Measurements from ENCODE around the gene G3BP1. TPM values are rescaled to one million over a fixed set of nuclear protein-coding genes. Genes with fewer than 3 reads are reported as not detected.
A peak's percentile ranks its signal among the peaks of the same experiment; 100 is the strongest.

The G3BP1 gene
- total and polyA plus RNA-seq, 2 experiments from 2014 or later = 134 to 189 TPM

GRCh38 chr5:151740336-151740942 lies 31.3 kb upstream of the G3BP1 start:
- no peaks in the 10 kb centered on the region for H3K36me3 ChIP-seq (ENCODE audit: low read depth)
- in situ Hi-C loops (cut with MboI) = loop anchor here (5.0 kb wide), 1 partner anchor 78 kb away; no protein-coding TSS in a partner anchor
- WGBS, 2 experiments (ENCODE audit: low coverage in 1 of 2, low lambda C conversion rate in 2 of 2, missing lambda C conversion rate in 2 of 2) = 4 to 6% methylated on average over 11 of the region's 11 CpGs
- H3K27me3 ChIP-seq (replicated peaks; ENCODE audit: insufficient read depth) = no peaks in the 10 kb centered on the region
- H4K20me1 ChIP-seq (ENCODE audit: insufficient read depth) = no peaks in the 10 kb centered on the region
- peak overlapping the region; percentile 78 for H3K4me2 ChIP-seq (ENCODE audit: unreplicated experiment)
- TF ChIP-seq EZH2 (IDR thresholded peaks at IDR 0.05; ENCODE audit: insufficient read depth, poor library complexity, severe bottlenecking) (no peak), EZH2phosphoT487 (IDR thresholded peaks at IDR 0.05; ENCODE audit: insufficient read depth, low read depth) (no peak)
- peak; percentile 98 for DNase-seq
- peaks cover 71% of the 10 kb centered on the region for H3F3A ChIP-seq (ENCODE audit: insufficient read depth)
- H3K27ac ChIP-seq = peak overlapping the region; percentile 99
- peak overlapping the region; percentile 27; the same call in 1 of the 2 replicates for H2AFZ ChIP-seq
- peak overlapping the region; percentile 64 for H3K4me3 ChIP-seq
- no peaks in the 10 kb centered on the region for H3K9me3 ChIP-seq (ENCODE audit: low read depth)
- peak overlapping the region; percentile 90 for H3K9ac ChIP-seq
- peaks cover 76% of the 10 kb centered on the region for H3K4me1 ChIP-seq (ENCODE audit: insufficient read depth)
- peaks cover 6% of the 10 kb centered on the region; the same call in 1 of the 2 replicates for H3K79me2 ChIP-seq (ENCODE audit: insufficient read depth)
- no peaks in the 10 kb centered on the region for H3K9me2 ChIP-seq (ENCODE audit: insufficient read depth)

DNA sequence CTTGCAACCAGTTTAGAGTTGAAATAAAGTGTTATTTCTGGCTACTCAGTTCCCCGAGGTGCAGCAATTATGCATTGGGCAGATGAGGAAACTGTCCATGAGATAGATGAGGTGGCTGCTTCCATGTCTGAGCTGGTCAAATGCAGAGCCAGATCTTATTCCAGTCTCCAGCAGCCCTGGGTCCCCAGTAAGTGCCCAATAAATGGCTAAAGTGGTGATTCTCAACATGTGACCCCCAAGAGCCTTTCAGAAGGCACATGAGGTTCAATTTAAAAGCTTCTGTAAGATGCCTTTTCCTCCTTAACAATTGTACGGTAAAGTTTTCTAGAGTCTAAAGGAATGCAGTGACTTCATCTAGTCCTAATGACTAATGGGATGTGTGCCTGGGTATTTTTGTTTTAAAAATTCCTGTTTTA lies 30.8 kb upstream of the G3BP1 start:
- Histone ChIP-seq H3K9me2 (ENCODE audit: insufficient read depth) (no peaks in the 10 kb centered on the region), H2AFZ (peak overlapping the region; percentile 27; the same call in 1 of the 2 replicates), H3K9me3 (ENCODE audit: low read depth) (no peaks in the 10 kb centered on the region), H3K79me2 (ENCODE audit: insufficient read depth) (peaks cover 6% of the 10 kb centered on the region; the same call in 1 of the 2 replicates), H3K4me2 (ENCODE audit: unreplicated experiment) (peak overlapping the region; percentile 78), H3K4me1 (ENCODE audit: insufficient read depth) (peaks cover 81% of the 10 kb centered on the region), H3K4me3 (peak overlapping the region; percentile 64), H3K9ac (peak overlapping the region; percentile 90), H3K36me3 (ENCODE audit: low read depth) (peaks cover 3% of the 10 kb centered on the region; the same call in 1 of the 2 replicates), H3K27ac (peak overlapping the region; percentile 99), H4K20me1 (ENCODE audit: insufficient read depth) (no peaks in the 10 kb centered on the region), H3F3A (ENCODE audit: insufficient read depth) (peaks cover 76% of the 10 kb centered on the region), H3K27me3 (replicated peaks; ENCODE audit: insufficient read depth) (no peaks in the 10 kb centered on the region)
- WGBS, 2 experiments (ENCODE audit: low coverage in 1 of 2, low lambda C conversion rate in 2 of 2, missing lambda C conversion rate in 2 of 2) = 0% methylated on average over 2 of the region's 2 CpGs
- in situ Hi-C loops (cut with MboI) = loop anchor here (5.0 kb wide), 1 partner anchor 79 kb away; no protein-coding TSS in a partner anchor
- TF ChIP-seq EZH2phosphoT487 (IDR thresholded peaks at IDR 0.05; ENCODE audit: insufficient read depth, low read depth) (no peak), EZH2 (IDR thresholded peaks at IDR 0.05; ENCODE audit: insufficient read depth, poor library complexity, severe bottlenecking) (no peak)
- peak; percentile 87 for DNase-seq

- peak overlapping the region; percentile 90 for H3K9ac ChIP-seq
- TF ChIP-seq EZH2phosphoT487 (IDR thresholded peaks at IDR 0.05; ENCODE audit: insufficient read depth, low read depth) (no peak), EZH2 (IDR thresholded peaks at IDR 0.05; ENCODE audit: insufficient read depth, poor library complexity, severe bottlenecking) (no peak)
- 20 to 24% methylated on average over 6 of the region's 6 CpGs for WGBS, 2 experiments (ENCODE audit: low coverage in 1 of 2, low lambda C conversion rate in 2 of 2, missing lambda C conversion rate in 2 of 2)
- peak; percentile 86 for DNase-seq
- no peaks in the 10 kb centered on the region for H3K9me2 ChIP-seq (ENCODE audit: insufficient read depth)
- no peaks in the 10 kb centered on the region for H3K27me3 ChIP-seq (replicated peaks; ENCODE audit: insufficient read depth)
- in situ Hi-C loops (cut with MboI) = loop anchor here (5.0 kb wide), 1 partner anchor 80 kb away; no protein-coding TSS in a partner anchor
- H3K4me3 ChIP-seq = peak overlapping the region; percentile 64
- peaks cover 3% of the 10 kb centered on the region; the same call in 1 of the 2 replicates for H3K36me3 ChIP-seq (ENCODE audit: low read depth)
- no peaks in the 10 kb centered on the region for H4K20me1 ChIP-seq (ENCODE audit: insufficient read depth)
- H3K4me1 ChIP-seq (ENCODE audit: insufficient read depth) = peaks cover 83% of the 10 kb centered on the region
- peaks cover 13% of the 10 kb centered on the region; the same call in 1 of the 2 replicates for H3K79me2 ChIP-seq (ENCODE audit: insufficient read depth)
- peaks cover 85% of the 10 kb centered on the region for H3F3A ChIP-seq (ENCODE audit: insufficient read depth)
- no peaks in the 10 kb centered on the region for H3K9me3 ChIP-seq (ENCODE audit: low read depth)
- H2AFZ ChIP-seq = 0 out of 2 replicates have a peak overlapping the region, but pooled peaks have one; percentile 13
- H3K27ac ChIP-seq = peak overlapping the region; percentile 99
- H3K4me2 ChIP-seq (ENCODE audit: unreplicated experiment) = peak overlapping the region; percentile 78
Observed at GRCh38 chr5:151741678-151742423, 29.9 kb upstream of the G3BP1 start.

GRCh38 chr5:151742870-151743294 lies 28.9 kb upstream of the G3BP1 start:
- WGBS, 2 experiments (ENCODE audit: low coverage in 1 of 2, low lambda C conversion rate in 2 of 2, missing lambda C conversion rate in 2 of 2) = 25 to 28% methylated on average over 7 of the region's 7 CpGs
- no peak overlapping the region for H2AFZ ChIP-seq
- H3K4me1 ChIP-seq (ENCODE audit: insufficient read depth) = peaks cover 76% of the 10 kb centered on the region
- H3K27ac ChIP-seq = peak overlapping the region; percentile 99
- H4K20me1 ChIP-seq (ENCODE audit: insufficient read depth) = no peaks in the 10 kb centered on the region
- peak overlapping the region; percentile 90; the same call in 1 of the 2 replicates for H3K9ac ChIP-seq
- H3K9me2 ChIP-seq (ENCODE audit: insufficient read depth) = no peaks in the 10 kb centered on the region
- in situ Hi-C loops (cut with MboI) = loop anchor here (5.0 kb wide), 1 partner anchor 81 kb away; no protein-coding TSS in a partner anchor
- no peak overlapping the region for H3K4me2 ChIP-seq (ENCODE audit: unreplicated experiment)
- no peaks in the 10 kb centered on the region for H3K9me3 ChIP-seq (ENCODE audit: low read depth)
- H3F3A ChIP-seq (ENCODE audit: insufficient read depth) = peaks cover 83% of the 10 kb centered on the region
- no peaks in the 10 kb centered on the region for H3K27me3 ChIP-seq (replicated peaks; ENCODE audit: insufficient read depth)
- peaks cover 3% of the 10 kb centered on the region; the same call in 1 of the 2 replicates for H3K36me3 ChIP-seq (ENCODE audit: low read depth)
- H3K79me2 ChIP-seq (ENCODE audit: insufficient read depth) = peaks cover 22% of the 10 kb centered on the region
- H3K4me3 ChIP-seq = no peak overlapping the region
- TF ChIP-seq EZH2phosphoT487 (IDR thresholded peaks at IDR 0.05; ENCODE audit: insufficient read depth, low read depth) (no peak), EZH2 (IDR thresholded peaks at IDR 0.05; ENCODE audit: insufficient read depth, poor library complexity, severe bottlenecking) (no peak)
- peak; percentile 86 for DNase-seq

All from GM23248 (cell line).